GM18909 (cell line): ENCODE measurements around the gene ATP6V1G2.
A peak's percentile ranks its signal among the peaks of the same experiment; 100 is the strongest.
"Not testable (repeated sequence)": the region's sequence is repeated elsewhere in the genome, so short reads cannot be mapped to it uniquely, and the experiment has no call there.

ENCODE experiments used
- ATAC-seq: cut with Tn5 transposase; IDR thresholded peaks from one replicate; pipeline ENCODE4 v1.9.1; 2021; ENCODE audit warnings: mild to moderate bottlenecking; ENCODE audit not compliant: unreplicated experiment, poor library complexity

The ATP6V1G2 gene

DNA sequence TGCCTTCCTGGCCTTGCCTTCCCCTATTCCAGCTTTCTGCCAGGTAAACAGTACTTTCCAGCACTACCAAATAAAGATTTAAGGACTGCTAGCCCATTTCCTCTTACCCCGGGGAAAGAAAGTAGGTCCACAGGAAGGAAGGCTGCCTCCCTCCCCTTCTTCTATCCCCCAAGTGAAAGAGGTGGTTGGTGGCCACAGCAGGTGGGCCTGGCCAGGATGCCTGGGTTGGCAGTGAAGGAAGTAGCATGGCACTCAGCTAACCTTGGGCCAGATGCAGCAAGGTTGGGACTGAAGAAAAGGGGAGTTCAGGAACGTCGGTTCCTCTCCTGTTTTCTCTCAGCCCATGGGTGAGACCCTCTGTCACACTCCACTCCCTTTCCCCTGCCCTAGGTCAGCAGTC is 9.9 kb upstream of the ATP6V1G2 start:
- no peak for ATAC-seq

DNA sequence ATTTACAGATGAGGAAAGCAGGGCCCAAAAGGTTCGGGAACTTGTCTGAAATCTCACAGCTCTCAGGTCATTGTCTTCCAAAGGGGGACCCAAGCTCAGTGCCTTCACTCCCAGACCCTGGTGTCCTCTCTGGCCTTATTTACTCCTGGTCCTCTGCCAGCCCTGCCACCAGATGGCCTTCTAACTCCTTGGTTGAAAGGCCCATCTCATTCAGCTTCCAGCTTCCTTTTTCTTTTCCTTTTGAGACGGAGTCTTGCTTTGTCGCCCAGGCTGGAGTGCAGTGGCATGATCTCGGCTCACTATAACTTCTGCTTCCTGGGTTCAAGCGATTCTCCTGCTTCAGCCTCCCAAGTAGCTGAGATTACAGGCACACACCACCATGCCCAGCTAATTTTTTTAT is 5.0 kb upstream of the ATP6V1G2 start:
- ATAC-seq = not testable (repeated sequence)

DNA sequence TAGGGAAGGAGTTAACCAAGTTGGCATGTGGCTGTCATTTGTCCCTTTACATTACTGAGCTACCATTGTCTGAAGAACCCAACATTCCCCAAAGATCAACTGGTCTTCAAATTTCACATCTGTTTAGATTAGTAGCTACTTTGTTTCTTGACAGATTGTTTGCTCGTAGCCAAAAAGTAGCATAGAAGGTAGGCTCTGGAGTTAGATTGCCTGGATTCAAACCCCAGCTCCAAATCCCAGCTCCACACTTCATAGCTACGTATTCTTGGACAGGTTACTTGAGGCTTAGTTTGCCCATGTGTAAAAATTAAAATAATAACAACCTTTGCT is 2.1 kb upstream of the ATP6V1G2 start:
- ATAC-seq = no peak

DNA sequence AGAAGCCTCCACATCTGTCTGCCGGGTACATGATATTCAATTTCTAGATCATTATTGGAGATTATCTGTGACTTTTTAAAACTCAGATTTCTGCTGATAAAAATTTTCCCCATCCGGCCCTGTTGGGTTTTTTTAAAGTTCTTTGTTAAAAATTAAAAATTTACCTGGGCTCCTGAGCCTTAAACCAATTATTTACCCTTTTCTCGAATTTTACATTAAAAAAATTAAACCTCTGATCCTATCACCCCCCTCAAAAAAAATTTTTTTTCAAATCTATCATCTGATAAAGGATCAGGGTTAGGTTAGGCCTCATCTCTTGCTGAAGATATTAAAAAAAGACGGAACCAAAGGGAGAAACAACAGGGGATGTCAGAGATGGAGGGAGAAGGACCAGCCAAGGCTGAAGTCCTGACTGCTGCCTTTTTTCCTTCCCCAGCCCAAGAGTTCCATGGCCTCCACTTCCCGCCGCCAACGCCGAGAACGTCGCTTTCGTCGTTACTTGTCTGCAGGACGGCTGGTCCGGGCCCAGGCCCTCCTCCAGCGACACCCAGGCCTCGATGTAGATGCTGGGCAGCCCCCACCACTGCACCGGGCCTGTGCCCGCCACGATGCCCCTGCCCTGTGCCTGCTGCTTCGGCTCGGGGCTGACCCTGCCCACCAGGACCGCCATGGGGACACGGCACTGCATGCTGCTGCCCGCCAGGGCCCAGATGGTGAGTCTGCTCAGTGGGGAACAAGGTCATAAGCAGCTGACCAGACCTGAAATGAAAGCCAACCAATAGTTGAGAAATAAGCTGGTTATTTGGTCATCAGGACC is 1.5 kb upstream of the ATP6V1G2 start:
- ATAC-seq = no peak

DNA sequence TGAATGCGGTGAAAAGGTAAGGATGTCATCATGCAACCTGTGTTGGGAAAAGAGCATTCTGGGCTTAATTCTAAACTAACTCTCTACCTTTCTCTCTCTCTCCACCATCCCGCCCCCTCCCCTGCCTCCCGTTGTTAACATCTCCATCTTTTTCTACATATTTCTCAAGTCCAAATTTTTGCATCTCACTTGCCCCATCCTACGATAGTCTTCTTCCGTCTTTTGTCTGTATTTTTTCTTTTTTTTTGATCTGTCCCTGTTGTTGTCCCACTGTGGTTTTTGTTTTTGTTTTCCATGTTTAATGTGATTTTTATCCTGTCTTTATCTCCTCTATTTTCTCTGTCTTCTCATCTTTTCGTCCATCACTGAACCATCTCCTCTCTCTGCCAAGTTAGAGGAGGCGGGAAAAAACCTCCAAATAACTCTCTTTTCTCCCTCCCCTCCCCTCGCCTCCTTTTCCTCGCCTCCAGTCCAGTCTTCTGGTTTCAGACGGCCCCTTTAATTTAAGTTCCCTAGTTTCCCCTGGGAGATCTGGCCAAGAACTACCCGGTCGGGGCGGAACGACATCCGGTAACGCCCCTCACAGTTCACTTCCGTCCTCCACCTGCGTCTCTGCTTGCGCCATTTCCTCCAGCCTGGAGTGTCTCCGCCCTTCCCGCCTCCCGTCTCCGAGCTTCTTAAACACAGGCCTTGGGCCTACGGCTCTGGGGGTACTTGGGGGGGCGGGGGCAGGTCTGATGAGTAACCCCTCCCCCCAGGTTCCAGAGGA is 734 bp upstream of the ATP6V1G2 start, which contains the start of gene NFKBIL1:
TSS of gene NFKBIL1 (plus strand) at position 651 of the 769 bp plus-strand sequence. CDS start at position 738, 87 bp downstream.
- peak; percentile 62 for ATAC-seq

DNA sequence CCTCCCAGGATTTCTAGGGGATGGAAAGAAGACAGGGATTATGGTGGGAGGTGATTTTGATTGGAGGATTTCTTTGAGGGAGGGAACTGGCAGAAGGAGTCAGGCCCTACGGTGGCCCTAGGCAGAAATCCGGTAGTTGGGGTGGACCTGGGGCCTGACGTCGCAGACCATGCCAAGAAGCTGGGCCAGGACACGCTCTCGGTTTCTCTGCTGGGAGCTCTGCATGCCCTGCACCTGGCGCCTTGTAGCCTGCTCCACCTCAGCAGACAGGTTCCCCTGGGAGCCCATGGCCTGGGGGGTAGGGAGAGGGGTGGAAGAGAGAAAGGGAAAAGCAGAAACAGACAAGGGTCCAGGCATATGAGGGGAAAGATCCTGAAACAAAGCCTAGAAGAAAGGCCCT is 1.1 kb downstream of the ATP6V1G2 start:
- ATAC-seq = no peak

DNA sequence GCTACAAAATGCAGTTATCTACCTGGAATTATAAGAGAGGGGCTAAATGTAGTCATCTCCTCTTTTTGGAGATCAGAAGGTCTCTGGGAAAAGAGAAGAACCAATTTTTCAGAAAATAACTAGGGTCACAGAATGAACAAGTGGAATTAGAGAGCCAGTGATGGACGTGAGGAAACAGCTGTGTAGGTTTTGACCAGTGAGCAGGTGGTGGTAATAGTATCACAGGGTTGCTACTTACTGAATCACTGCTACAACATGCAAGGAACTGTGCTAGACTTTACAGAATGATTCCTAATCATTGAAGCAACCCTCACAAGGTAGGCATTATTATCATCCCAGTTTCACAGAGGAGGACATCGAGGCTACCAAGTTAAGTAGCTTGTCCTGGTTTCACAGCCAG is 1.7 kb downstream of the ATP6V1G2 start:
- ATAC-seq = no peak

DNA sequence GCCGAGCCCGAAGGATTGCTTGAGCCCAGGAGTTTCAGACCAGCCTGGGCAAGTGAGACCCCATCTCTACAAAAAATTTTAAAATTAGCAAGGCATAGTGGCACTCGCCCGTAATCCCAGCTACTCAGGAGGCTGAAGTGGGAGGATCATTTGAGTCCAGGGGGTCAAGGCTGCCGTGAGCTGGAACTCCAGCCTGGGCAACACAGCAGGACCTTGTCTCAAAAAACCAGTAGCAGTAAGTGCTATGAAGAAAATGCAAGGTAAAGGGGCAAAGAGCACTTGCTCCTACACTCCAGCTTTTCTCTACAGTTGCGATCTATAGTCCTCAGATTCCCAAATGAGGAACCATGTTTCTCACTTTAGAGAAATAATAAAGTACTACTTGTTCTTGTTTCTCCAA is 2.8 kb downstream of the ATP6V1G2 start:
- ATAC-seq = no peak

DNA sequence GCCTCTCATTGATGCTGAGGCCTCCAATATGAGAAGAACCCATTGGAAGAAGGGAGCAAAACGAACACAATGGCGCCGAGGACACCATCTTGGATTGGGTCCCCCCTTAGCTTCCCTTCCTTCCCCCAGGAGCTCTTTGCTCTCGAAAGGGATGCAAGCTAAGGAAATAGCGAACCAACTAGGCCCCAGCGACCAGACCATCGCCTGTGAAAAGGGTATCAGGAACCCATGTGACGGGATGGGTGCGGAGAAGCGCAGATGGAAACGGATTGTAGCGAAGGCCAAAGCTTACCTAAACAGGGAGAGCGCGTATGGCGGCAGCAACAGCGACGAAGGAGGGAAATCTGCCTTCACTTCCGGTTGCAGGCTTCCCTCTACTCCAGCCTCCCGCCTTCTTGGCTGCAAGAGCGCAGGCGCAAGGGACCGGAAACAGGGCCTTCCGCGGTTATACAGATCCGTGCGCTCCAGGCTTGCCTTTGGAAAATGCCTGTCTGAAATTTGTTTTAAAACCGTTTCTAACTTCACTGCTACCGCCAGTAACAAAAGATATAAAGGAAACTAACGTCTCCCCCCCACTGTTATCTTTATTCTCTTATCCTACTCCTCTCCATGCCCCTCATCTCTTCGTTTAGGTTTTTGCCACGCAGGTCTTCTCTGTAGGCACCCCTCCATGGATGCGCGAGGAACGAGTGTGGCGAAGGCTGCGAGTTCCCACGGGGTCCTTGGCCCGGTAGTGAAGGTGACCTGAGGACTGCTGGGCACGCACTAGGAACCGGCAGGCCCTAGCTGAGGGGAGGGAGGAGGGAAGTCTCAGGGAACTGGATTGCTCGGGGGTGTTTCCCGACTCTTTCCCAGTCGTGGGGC is 4.5 kb downstream of the ATP6V1G2 start, which contains the start of gene DDX39B:
TSS of gene DDX39B (minus strand) at position 346 of the 864 bp plus-strand sequence. CDS start 1,471 bp downstream, outside the sequence.
- ATAC-seq = peak; percentile 71

DNA sequence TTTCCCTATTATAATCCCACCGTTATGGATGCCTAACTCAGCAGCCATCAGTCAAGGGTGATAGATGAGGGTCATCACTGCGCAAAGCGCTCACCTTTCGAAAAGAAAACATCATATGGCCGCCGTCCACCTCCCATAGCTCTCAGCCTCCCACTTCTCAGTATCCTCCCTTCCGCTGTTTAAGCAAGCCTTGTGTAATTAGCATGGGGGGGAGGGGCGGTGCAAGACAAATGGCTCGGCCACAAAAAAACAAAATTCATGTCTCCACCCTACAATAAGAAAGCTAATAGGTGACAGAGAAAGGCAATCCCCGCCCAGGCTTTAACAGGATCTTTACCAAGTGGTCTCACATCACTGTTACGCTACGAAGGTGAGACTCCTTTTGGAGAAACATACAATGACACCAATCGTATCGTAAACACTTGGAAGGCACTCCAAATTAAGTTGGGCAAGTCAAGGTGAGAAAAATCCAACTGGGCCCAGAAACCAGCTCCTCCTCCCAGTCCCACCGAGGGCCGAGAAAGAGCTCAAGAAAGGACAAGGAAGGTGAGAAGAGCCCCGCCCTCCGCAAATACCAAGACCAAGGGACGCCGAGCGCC is 5.2 kb downstream of the ATP6V1G2 start:
- no peak for ATAC-seq

DNA sequence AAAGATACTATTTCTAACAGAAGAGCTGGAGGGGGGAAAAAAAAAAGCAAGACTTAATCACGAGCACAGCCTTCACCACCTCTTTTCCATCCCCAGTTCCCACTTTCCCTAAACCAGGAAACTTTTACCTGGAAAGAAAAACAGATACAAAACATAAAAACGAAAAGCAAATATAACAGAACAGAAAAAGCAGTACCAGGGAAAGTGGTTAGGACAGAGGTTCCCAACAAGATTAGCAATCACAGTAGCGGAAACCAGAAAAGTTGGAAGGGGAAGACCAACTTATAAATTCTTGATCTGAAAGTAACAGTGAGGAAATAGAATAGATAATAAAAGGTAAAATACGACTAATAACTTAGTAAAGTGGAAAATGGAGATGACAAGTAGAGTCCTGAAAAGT is 5.8 kb downstream of the ATP6V1G2 start:
- no peak for ATAC-seq

DNA sequence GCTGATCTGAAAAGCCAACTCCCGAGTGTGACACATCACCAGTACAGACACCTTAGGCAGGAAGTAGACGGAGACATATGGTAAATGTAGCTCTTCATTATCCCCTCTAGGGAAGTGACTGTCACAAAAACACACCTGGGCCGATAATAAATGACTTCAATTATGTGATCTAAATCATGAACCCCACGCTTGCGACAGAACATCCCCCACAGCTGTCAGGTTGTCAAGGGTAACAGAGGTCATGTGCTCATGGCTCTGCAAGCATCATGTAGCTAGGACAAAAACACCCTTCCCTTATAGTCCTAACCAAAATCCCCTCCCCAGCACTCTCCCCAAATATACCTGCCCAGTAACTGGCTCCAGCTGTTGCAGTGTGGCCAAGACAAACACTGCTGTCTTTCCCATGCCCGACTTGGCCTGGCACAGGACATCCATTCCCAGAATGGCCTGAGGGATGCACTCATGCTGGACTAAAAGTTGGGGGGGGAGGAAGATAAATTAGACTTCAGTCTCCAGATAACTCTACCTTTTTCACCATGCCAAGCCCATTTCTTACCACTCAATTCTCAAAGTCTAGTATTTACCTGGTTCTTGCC is 7.5 kb downstream of the ATP6V1G2 start:
- no peak for ATAC-seq

DNA sequence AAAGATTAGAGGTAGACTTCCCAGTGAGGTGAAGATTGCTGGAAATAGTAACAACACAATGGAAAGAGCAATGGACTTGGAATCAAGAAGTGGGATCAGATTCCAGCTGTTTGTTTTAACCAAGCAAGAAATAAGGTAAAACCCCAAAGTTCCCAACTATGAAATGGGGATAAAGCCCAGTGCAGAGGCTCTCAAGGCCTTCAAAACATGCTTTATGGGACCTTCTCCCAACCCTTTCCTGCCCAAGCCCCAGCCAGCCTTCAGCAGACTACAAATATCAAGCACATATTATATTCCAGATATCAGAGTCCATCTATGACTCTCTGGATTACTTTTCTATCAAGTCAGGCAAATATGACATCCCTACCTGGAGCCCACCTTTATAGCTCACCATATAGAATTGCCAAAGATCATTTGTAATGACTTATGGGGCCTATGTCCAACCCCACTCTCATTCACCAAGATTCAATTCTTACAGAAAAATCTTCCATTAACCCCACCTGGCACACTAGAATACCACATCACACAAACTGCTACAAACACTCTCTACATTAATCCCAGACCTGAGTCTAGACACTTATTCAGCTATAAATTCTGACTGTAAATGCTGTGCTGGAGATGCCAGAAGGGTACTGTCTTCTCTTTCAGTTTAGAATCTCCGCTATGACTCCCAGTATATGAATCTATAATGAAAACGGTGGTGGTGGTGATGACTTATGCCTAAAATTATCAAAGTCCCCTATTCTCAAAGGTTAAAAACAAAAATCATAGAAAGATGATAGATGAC is 10.7 kb downstream of the ATP6V1G2 start:
- ATAC-seq = no peak

DNA sequence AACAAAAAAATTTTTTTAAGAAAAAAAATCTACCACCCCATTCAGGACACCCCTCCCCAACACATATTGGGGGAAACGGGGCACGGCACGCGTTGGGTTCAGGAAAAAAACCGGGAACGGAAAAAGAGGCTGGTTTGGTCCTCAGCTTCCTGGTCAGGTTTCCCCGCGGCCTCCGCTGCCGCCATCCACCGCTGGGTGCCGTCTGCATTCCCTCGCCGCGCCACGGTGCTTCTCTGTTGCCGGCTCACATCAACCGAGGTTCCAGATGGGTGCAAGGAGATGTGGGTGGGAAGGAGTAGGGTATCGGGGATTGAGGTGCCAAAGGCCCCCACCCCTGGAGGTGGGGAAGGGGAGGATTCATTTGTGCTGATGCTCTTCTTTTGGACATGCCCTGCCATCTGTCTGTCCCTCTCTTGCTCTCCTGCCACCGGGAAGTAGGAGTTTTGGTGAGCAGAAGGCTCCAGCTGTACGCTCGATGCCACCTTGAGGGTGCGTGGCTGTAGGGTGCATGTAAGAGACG is 11.8 kb downstream of the ATP6V1G2 start:
- ATAC-seq = no peak

DNA sequence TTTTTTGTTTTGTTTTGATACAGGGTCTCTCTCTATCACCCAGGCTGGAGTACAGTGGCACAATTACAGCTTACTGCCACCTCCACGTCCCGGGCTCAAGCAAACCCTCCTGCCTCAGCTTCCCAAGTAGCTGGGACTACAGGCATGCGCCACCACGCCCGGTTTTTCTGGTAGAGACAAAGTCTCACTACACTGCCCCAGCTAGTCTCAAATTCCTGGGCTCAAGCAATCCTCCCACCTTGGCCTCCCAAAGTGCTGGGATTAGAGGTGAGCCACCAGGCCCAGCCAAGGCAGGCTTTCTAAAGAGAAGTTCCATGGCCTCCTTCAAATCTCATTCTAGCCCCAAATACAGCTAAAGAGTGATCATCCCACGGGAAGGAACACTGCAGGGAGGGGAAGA is 12.4 kb downstream of the ATP6V1G2 start:
- no peak for ATAC-seq

DNA sequence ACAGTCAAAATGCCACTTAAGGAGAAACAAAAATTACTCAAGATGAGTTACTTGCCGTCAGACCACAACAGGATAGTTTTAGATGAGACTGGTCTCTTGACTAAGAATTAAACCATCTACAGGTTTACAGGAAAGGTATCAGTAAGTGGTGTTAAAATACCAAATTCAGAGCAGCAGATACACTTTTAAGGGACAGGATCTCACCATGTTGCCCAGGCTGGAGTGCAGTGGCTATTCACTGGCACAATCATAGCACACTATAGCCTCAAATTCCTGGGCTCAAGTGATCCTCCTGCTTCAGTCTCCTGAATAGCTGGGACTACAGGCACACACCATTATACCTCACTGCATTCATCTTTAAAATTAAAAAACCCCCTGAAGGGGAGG is 13.0 kb downstream of the ATP6V1G2 start:
- no peak for ATAC-seq

DNA sequence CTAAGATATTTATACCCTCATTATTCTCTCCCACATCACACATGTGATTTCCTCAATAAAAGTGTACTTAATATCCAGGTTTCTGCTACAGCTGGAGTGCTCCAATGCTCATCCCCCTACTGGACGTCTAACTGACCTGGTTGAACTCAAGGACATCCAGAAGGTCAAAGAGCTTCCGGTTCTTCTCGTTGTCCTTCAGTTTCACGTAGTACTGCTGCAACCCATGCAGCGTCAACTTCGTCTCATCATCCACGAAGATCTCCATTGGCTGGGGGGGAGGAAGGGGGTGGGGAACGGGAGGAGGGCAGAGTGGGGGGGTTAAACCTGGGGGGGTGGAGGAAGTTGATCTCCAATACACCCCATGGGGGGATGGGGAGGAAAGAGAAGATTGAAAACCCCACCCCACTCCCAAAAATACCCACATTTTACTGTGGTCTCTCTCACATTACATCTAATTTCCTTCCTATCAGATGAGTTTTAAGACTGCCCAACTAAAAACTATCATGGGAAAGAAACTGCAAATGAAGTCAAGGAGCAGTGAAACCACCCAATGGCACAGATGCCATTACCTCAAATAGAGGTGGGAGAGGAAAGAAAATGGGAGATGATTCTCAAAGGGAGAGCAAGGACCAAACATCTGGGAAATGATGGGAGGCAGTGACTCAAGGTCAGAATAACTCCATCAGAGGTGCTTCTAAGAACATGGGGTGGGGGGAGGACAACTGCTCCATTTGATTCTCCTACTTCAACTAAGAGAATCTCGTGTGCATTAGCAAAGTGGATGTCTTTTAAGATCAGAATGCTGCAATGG is 13.6 kb downstream of the ATP6V1G2 start:
- ATAC-seq = no peak
